Mesenchymal stem cell (in vitro differentiated cells and primary cell): Measurements from ENCODE around the gene TNFRSF6B.

Source experiments
- DNase-seq: peaks from one replicate; pipeline ENCODE4 v3.0.0-alpha.2; 2013
- H2AFZ ChIP-seq: one replicate; pipeline ENCODE4 v1.6.1; 2013; ENCODE audit warnings: low read depth, mild to moderate bottlenecking, control low read depth, inconsistent platforms, low read length, moderate library complexity
- H2AK5ac ChIP-seq: 2 replicates; pipeline ENCODE4 v1.6.1; 2013; ENCODE audit warnings: low read length, moderate library complexity, mild to moderate bottlenecking, inconsistent platforms; ENCODE audit not compliant: severe bottlenecking
- H2BK120ac ChIP-seq: one replicate; pipeline ENCODE4 v1.6.1; 2013; ENCODE audit warnings: low read depth, mild to moderate bottlenecking, inconsistent platforms, low read length, moderate library complexity
- H2BK12ac ChIP-seq, 2 experiments: one replicate each; pipeline ENCODE4 v1.6.1; 2013; ENCODE audit warnings: inconsistent platforms in 2 of 2, low read length in 2 of 2, mild to moderate bottlenecking in 2 of 2, moderate library complexity in 2 of 2, control low read depth in 1 of 2
- H2BK15ac ChIP-seq: one replicate; pipeline ENCODE4 v1.6.1; 2013; ENCODE audit warnings: mild to moderate bottlenecking, low read depth, inconsistent platforms; ENCODE audit not compliant: poor library complexity, severe bottlenecking
- H2BK5ac ChIP-seq: 2 replicates; pipeline ENCODE4 v1.6.1; 2013; ENCODE audit warnings: low read depth, mild to moderate bottlenecking, low read length, control low read depth, inconsistent platforms; ENCODE audit not compliant: poor library complexity, severe bottlenecking
- H3K14ac ChIP-seq, 2 experiments: one replicate each; pipeline ENCODE4 v1.6.1; 2013; ENCODE audit warnings: inconsistent platforms in 2 of 2, low read length in 2 of 2, control low read depth in 1 of 2, mild to moderate bottlenecking in 1 of 2, moderate library complexity in 1 of 2
- H3K18ac ChIP-seq, 2 experiments: one replicate each; pipeline ENCODE4 v1.6.1; 2013; ENCODE audit warnings: inconsistent platforms in 2 of 2, low read length in 2 of 2, control low read depth in 1 of 2, low read depth in 1 of 2, mild to moderate bottlenecking in 1 of 2
- H3K23ac ChIP-seq, 2 experiments: one replicate each; pipeline ENCODE4 v1.6.1; 2013; ENCODE audit warnings: inconsistent platforms in 2 of 2, low read length in 2 of 2, mild to moderate bottlenecking in 2 of 2, moderate library complexity in 2 of 2, control low read depth in 1 of 2
- H3K27ac ChIP-seq: 2 replicates; pipeline ENCODE4 v1.5.1; 2013; ENCODE audit warnings: mild to moderate bottlenecking, moderate library complexity, low read length, control low read depth, inconsistent platforms; ENCODE audit not compliant: poor library complexity, severe bottlenecking
- H3K27me3 ChIP-seq, 2 experiments: 2 replicates each; pipeline versions ENCODE4 v1.6.1 to v1.7.0; 2013; ENCODE audit warnings: low read length in 2 of 2, mild to moderate bottlenecking in 2 of 2, moderate library complexity in 2 of 2, control low read depth in 1 of 2, inconsistent platforms in 1 of 2; ENCODE audit not compliant: control insufficient read depth in 1 of 2, insufficient read depth in 1 of 2
- H3K36me3 ChIP-seq, 2 experiments: 2 replicates each; pipeline versions ENCODE4 v1.6.1 to v1.7.0; 2013; ENCODE audit warnings: low read length in 2 of 2, control low read depth in 1 of 2, inconsistent platforms in 1 of 2, low read depth in 1 of 2, mild to moderate bottlenecking in 1 of 2; ENCODE audit not compliant: insufficient read depth in 2 of 2, control insufficient read depth in 1 of 2
- H3K4ac ChIP-seq, 2 experiments: one replicate each; pipeline ENCODE4 v1.6.1; 2013; ENCODE audit warnings: inconsistent platforms in 2 of 2, low read length in 2 of 2, mild to moderate bottlenecking in 2 of 2, moderate library complexity in 2 of 2, control low read depth in 1 of 2, low read depth in 1 of 2
- H3K4me1 ChIP-seq: 2 replicates; pipeline ENCODE4 v1.6.1; 2013; ENCODE audit warnings: low read depth, low read length, control low read depth; ENCODE audit not compliant: control insufficient read depth, insufficient read depth
- H3K4me2 ChIP-seq: 2 replicates; pipeline ENCODE4 v1.6.1; 2013; ENCODE audit warnings: low read length, mild to moderate bottlenecking, inconsistent platforms; ENCODE audit not compliant: poor library complexity, severe bottlenecking
- H3K4me3 ChIP-seq, 2 experiments: 2 replicates each; pipeline versions ENCODE4 v1.5.1 to v1.7.0; 2013; ENCODE audit warnings: low read length in 2 of 2, mild to moderate bottlenecking in 2 of 2, control low read depth in 1 of 2, low read depth in 1 of 2; ENCODE audit not compliant: insufficient read depth in 1 of 2
- H3K79me1 ChIP-seq: replicated peaks from 2 replicates; pipeline ENCODE4 v1.6.1; 2013; ENCODE audit warnings: mild to moderate bottlenecking, control low read depth, low read length, inconsistent platforms; ENCODE audit not compliant: poor library complexity, severe bottlenecking
- H3K9ac ChIP-seq: 2 replicates; pipeline ENCODE4 v1.7.0; 2013; ENCODE audit warnings: mild to moderate bottlenecking, low read length, moderate library complexity
- H3K9me3 ChIP-seq: 2 replicates; pipeline ENCODE4 v1.7.0; 2013; ENCODE audit warnings: mild to moderate bottlenecking, low read length; ENCODE audit not compliant: control insufficient read depth
- H4K8ac ChIP-seq: one replicate; pipeline ENCODE4 v1.6.1; 2013; ENCODE audit warnings: inconsistent platforms, mild to moderate bottlenecking, low read length, moderate library complexity
- H4K91ac ChIP-seq: one replicate; pipeline ENCODE4 v1.6.1; 2013; ENCODE audit warnings: mild to moderate bottlenecking, low read length, inconsistent platforms
- WGBS: methylation state at CpG from one replicate; pipeline ENCODE4 v1.1.7; 2013; ENCODE audit warnings: mixed read lengths; 5-methylcytosine and 5-hydroxymethylcytosine counted together

The TNFRSF6B gene

DNA sequence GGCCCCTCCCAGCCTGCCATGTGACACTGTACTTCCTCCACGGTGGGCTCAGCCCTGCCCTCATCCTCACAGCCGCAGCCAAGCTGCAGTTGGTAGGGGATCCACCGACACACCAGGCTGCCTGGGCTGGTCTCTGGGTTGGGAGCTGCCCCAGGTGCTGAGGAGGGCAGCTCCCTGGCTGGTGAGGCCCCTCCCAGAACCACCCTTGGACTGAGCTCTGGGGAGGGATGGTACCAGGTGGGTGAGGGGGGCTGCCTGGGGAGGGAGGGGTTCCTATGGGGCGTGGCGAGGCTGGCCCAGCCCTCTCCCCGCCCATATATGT is 185 bp upstream of the TNFRSF6B start:
- no peaks in the 10 kb centered on the region for H3K27me3 ChIP-seq
- H3K9me3 ChIP-seq: no peaks in the 10 kb centered on the region
- H4K8ac ChIP-seq: peak overlapping the region; percentile 74
- H2BK120ac ChIP-seq: peak overlapping the region; percentile 0
- no peak overlapping the region for H3K4me2 ChIP-seq
- H2BK15ac ChIP-seq: no peak overlapping the region
- peak overlapping the region; percentile 83 for H4K91ac ChIP-seq
- peaks cover 17% of the 10 kb centered on the region for H3K79me1 ChIP-seq
- no peak overlapping the region for H2AK5ac ChIP-seq
- H3K14ac ChIP-seq: peak overlapping the region in 1 of 2 experiments; percentile 61
- H3K23ac ChIP-seq: no peak overlapping the region
- H3K9ac ChIP-seq: peak overlapping the region; percentile 32
- 45% methylated on average over 5 of the region's 6 CpGs for WGBS
- no peak overlapping the region for H3K27ac ChIP-seq
- DNase-seq: no peak
- no peak overlapping the region for H2BK5ac ChIP-seq
- H3K4me1 ChIP-seq: peaks cover 67% of the 10 kb centered on the region
- peak overlapping the region; percentile 88 to 93 for H3K18ac ChIP-seq
- no peak overlapping the region for H2AFZ ChIP-seq
- H3K4ac ChIP-seq: peak overlapping the region in 1 of 2 experiments; percentile 57
- H2BK12ac ChIP-seq: peak overlapping the region; percentile 31 to 80
- no peak overlapping the region for H3K4me3 ChIP-seq
- H3K36me3 ChIP-seq: peaks cover 10 to 59% of the 10 kb centered on the region in 2 experiments

DNA sequence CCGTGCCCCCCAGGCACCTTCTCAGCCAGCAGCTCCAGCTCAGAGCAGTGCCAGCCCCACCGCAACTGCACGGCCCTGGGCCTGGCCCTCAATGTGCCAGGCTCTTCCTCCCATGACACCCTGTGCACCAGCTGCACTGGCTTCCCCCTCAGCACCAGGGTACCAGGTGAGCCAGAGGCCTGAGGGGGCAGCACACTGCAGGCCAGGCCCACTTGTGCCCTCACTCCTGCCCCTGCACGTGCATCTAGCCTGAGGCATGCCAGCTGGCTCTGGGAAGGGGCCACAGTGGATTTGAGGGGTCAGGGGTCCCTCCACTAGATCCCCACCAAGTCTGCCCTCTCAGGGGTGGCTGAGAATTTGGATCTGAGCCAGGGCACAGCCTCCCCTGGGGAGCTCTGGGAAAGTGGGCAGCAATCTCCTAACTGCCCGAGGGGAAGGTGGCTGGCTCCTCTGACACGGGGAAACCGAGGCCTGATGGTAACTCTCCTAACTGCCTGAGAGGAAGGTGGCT is 960 bp downstream of the TNFRSF6B start:
- Histone ChIP-seq H3K27me3 (no peaks in the 10 kb centered on the region), H3K4me1 (peaks cover 71% of the 10 kb centered on the region), H2BK12ac (peak overlapping the region in 1 of 2 experiments; percentile 80), H2AFZ (no peak overlapping the region), H3K36me3 (peaks cover 6 to 67% of the 10 kb centered on the region in 2 experiments), H3K27ac (peak overlapping the region; percentile 6), H3K4ac (peak overlapping the region; percentile 63 to 93), H4K91ac (peak overlapping the region; percentile 60), H3K14ac (peak overlapping the region in 1 of 2 experiments; percentile 8), H2BK120ac (no peak overlapping the region), H3K9me3 (no peaks in the 10 kb centered on the region), H3K4me2 (peak overlapping the region; percentile 48), H3K18ac (peak overlapping the region; percentile 72 to 93), H4K8ac (peak overlapping the region; percentile 63), H3K23ac (no peak overlapping the region), H3K79me1 (peaks cover 23% of the 10 kb centered on the region), H2BK15ac (no peak overlapping the region), H3K4me3 (peak overlapping the region; percentile 59 to 64), H2AK5ac (peak overlapping the region; percentile 1), H3K9ac (peak overlapping the region; percentile 29), H2BK5ac (no peak overlapping the region)
- 84% methylated on average over 7 of the region's 7 CpGs for WGBS
- no peak for DNase-seq

DNA sequence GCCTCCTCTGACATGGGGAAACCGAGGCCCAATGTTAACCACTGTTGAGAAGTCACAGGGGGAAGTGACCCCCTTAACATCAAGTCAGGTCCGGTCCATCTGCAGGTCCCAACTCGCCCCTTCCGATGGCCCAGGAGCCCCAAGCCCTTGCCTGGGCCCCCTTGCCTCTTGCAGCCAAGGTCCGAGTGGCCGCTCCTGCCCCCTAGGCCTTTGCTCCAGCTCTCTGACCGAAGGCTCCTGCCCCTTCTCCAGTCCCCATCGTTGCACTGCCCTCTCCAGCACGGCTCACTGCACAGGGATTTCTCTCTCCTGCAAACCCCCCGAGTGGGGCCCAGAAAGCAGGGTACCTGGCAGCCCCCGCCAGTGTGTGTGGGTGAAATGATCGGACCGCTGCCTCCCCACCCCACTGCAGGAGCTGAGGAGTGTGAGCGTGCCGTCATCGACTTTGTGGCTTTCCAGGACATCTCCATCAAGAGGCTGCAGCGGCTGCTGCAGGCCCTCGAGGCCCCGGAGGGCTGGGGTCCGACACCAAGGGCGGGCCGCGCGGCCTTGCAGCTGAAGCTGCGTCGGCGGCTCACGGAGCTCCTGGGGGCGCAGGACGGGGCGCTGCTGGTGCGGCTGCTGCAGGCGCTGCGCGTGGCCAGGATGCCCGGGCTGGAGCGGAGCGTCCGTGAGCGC is 1.6 kb downstream of the TNFRSF6B start:
- Histone ChIP-seq H2BK15ac (peak overlapping the region; percentile 89), H3K9me3 (no peaks in the 10 kb centered on the region), H3K36me3 (peaks cover 6 to 67% of the 10 kb centered on the region in 2 experiments), H3K27me3 (no peaks in the 10 kb centered on the region), H3K4me3 (peak overlapping the region in 1 of 2 experiments; percentile 59), H2BK120ac (peak overlapping the region; percentile 11), H2AK5ac (peak overlapping the region; percentile 45), H4K91ac (peak overlapping the region; percentile 60), H3K23ac (no peak overlapping the region), H4K8ac (no peak overlapping the region), H2BK5ac (peak overlapping the region; percentile 21), H2BK12ac (peak overlapping the region; percentile 69 to 75), H3K79me1 (peaks cover 25% of the 10 kb centered on the region), H3K27ac (peak overlapping the region; percentile 90), H3K9ac (peak overlapping the region; percentile 70), H3K4me1 (peaks cover 71% of the 10 kb centered on the region), H2AFZ (no peak overlapping the region), H3K18ac (peak overlapping the region; percentile 30 to 34), H3K4me2 (peak overlapping the region; percentile 48), H3K14ac (peak overlapping the region in 1 of 2 experiments; percentile 35), H3K4ac (peak overlapping the region; percentile 40 to 93)
- no peak for DNase-seq
- WGBS: 85% methylated on average over 36 of the region's 40 CpGs

DNA sequence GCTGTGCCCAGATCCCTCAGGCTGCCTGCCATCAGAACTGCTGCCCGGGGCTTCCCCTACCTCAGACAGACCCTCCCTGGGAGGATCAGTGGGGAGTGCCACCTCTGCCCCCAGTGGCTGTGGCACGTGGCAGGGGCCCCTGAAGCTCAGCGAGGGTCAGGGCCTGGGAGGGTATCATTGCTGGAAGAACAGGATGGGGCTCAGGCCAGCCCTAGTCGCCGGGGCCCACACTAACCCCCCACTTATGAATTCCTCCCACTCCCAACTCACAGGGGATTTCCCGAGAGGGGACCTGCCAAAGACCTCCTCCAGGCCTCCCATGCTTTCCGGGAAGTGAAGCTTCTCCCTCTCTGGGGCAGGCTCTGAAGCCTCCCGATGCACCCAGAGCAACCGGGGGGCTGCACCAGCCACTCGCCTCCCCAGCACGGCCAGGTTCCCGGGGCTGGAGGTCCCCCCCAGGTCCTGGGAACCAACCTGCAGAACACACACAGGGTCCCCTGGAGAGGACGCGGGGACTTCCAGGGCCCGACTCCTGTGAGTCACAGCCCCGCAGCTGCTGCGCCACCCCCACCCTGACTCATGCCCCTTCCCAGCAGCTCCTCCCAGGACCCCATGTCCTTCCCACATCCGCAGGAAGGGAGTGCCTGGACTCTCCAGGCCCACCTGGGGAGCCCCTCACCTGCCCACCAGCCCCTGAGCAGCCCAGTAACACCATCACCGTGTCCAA is 2.5 kb downstream of the TNFRSF6B start:
- Histone ChIP-seq H2AFZ (no peak overlapping the region), H2BK120ac (peak overlapping the region; percentile 98), H2BK15ac (peak overlapping the region; percentile 93), H3K14ac (peak overlapping the region in 1 of 2 experiments; percentile 85), H2AK5ac (peak overlapping the region; percentile 99), H3K4me3 (peak overlapping the region; percentile 17 to 47), H3K4me2 (peak overlapping the region; percentile 44), H3K27ac (peak overlapping the region; percentile 90), H3K9me3 (no peaks in the 10 kb centered on the region), H3K4ac (peak overlapping the region; percentile 90 to 93), H3K79me1 (peaks cover 30% of the 10 kb centered on the region), H3K18ac (peak overlapping the region; percentile 93 to 98), H3K4me1 (peaks cover 72% of the 10 kb centered on the region), H3K9ac (peak overlapping the region; percentile 70), H3K36me3 (peaks cover 8 to 72% of the 10 kb centered on the region in 2 experiments), H3K23ac (no peak overlapping the region), H4K8ac (peak overlapping the region; percentile 90), H3K27me3 (no peaks in the 10 kb centered on the region), H4K91ac (peak overlapping the region; percentile 100), H2BK5ac (peak overlapping the region; percentile 85), H2BK12ac (peak overlapping the region; percentile 51 to 98)
- peak; percentile 97 for DNase-seq
- 11% methylated on average over 17 of the region's 19 CpGs for WGBS
